ENCODE measurements around the gene DLGAP4.

Gene DLGAP4

GRCh38 chr20:36336954-36337704, 31.0 kb downstream of the DLGAP4 start:
- ChIA-PET CTCF (no interaction called here), POLR2A (no interaction called here)
- TF ChIP-seq CTCF (IDR thresholded peaks at IDR 0.05; ENCODE audit: control extremely low read depth, extremely low read depth, low read depth, missing control alignments) = no peak
- no peak for DNase-seq (ENCODE audit: extremely low spot score)

- ChIA-PET POLR2A (no interaction called here), CTCF (no interaction called here)
- no peak for TF ChIP-seq CTCF (IDR thresholded peaks at IDR 0.05; ENCODE audit: control extremely low read depth, extremely low read depth, low read depth, missing control alignments)
- no peak for DNase-seq (ENCODE audit: extremely low spot score)
Observed at GRCh38 chr20:36337886-36338285, 31.7 kb downstream of the DLGAP4 start.

GRCh38 chr20:36339646-36340592, 33.8 kb downstream of the DLGAP4 start:
- POLR2A ChIA-PET = no interaction called here

GRCh38 chr20:36340593-36340990, 34.5 kb downstream of the DLGAP4 start:
- no peak for DNase-seq (ENCODE audit: extremely low spot score)
- POLR2A ChIA-PET = no interaction called here
- CTCF ChIA-PET = no interaction called here

More at GRCh38 chr20:36339646-36340592, 33.8 kb downstream of the DLGAP4 start:
- DNase-seq (ENCODE audit: extremely low spot score) = no peak
- TF ChIP-seq CTCF (IDR thresholded peaks at IDR 0.05; ENCODE audit: control extremely low read depth, extremely low read depth, low read depth, missing control alignments) = no peak
- CTCF ChIA-PET = no interaction called here

GRCh38 chr20:36341331-36342020, 35.3 kb downstream of the DLGAP4 start:
- CTCF ChIA-PET = no interaction called here
- TF ChIP-seq CTCF (IDR thresholded peaks at IDR 0.05; ENCODE audit: control extremely low read depth, extremely low read depth, low read depth, missing control alignments) = no peak
- no peak for DNase-seq (ENCODE audit: extremely low spot score)
- POLR2A ChIA-PET = no interaction called here

More at GRCh38 chr20:36340593-36340990, 34.5 kb downstream of the DLGAP4 start:
- no peak for TF ChIP-seq CTCF (IDR thresholded peaks at IDR 0.05; ENCODE audit: control extremely low read depth, extremely low read depth, low read depth, missing control alignments)
